B cell (primary cell): Measurements from ENCODE around the gene KRTAP5-10.
"Not testable (repeated sequence)": the region's sequence is repeated elsewhere in the genome, so short reads cannot be mapped to it uniquely, and the experiment has no call there.

ENCODE experiments used
- EZH2 ChIP-seq: IDR thresholded peaks from 2 replicates; pipeline ENCODE4 v1.6.1; 2012; ENCODE audit warnings: borderline replicate concordance, low read depth, mild to moderate bottlenecking, moderate library complexity, low read length; ENCODE audit not compliant: insufficient read depth, poor library complexity, severe bottlenecking
- TF ChIP-seq, protein P1 (sequence below): fragments of 200-600 bp; IDR thresholded peaks from one replicate; pipeline ENCODE4 v1.8.0; 2022; ENCODE audit warnings: antibody characterized with exemption, mild to moderate bottlenecking

DNA sequence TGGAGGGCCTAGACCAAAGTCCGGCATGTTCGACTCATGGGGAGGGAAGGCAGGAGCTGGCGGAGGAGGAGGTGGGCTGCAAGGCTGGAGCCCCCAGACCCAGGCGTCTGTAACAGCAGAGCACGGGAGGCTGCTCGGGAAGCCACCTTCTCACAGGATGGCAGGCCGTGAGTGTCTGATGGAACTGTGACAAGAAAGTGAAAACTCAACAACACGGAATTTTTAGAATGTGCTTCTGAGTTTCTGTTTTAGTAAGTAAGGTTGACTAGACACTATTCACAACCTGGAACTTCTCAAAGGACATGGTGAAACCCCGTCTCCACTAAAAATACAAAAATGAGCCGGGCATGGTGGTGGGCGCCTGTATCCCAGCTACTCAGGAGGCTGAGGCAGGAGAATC, 25.4 kb upstream of the KRTAP5-10 start:
- TF ChIP-seq, protein P1, sequence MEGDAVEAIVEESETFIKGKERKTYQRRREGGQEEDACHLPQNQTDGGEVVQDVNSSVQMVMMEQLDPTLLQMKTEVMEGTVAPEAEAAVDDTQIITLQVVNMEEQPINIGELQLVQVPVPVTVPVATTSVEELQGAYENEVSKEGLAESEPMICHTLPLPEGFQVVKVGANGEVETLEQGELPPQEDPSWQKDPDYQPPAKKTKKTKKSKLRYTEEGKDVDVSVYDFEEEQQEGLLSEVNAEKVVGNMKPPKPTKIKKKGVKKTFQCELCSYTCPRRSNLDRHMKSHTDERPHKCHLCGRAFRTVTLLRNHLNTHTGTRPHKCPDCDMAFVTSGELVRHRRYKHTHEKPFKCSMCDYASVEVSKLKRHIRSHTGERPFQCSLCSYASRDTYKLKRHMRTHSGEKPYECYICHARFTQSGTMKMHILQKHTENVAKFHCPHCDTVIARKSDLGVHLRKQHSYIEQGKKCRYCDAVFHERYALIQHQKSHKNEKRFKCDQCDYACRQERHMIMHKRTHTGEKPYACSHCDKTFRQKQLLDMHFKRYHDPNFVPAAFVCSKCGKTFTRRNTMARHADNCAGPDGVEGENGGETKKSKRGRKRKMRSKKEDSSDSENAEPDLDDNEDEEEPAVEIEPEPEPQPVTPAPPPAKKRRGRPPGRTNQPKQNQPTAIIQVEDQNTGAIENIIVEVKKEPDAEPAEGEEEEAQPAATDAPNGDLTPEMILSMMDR, result not testable (repeated sequence)
- TF ChIP-seq EZH2, result not testable (repeated sequence)
